ENCODE results near the gene TOMM70.
A peak's percentile ranks its signal among the peaks of the same experiment; 100 is the strongest.

The TOMM70 gene

DNA sequence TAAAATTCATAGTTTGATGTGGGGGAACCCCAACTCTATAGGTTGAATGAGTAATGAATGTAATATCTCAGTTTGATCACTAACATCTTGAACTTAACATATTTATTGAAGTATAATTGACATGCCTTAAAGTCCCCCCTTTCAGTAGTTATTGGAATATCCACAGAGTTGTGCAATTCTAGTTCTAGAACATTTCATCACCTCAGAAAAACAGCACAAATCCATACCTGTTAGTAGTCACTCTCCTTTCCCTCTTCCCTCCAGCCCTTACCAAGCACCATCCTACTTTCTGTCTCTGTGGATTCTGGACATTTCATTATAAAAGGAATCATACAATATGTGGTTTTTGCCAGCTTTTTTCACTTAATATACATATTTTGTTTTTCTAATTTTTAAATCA is 75.1 kb downstream of the TOMM70 start:
- no peak for DNase-seq (ENCODE audit: low spot score)

GRCh38 chr3:100324044-100324443 is 76.8 kb downstream of the TOMM70 start:
- DNase-seq (ENCODE audit: low spot score) = no peak

DNA sequence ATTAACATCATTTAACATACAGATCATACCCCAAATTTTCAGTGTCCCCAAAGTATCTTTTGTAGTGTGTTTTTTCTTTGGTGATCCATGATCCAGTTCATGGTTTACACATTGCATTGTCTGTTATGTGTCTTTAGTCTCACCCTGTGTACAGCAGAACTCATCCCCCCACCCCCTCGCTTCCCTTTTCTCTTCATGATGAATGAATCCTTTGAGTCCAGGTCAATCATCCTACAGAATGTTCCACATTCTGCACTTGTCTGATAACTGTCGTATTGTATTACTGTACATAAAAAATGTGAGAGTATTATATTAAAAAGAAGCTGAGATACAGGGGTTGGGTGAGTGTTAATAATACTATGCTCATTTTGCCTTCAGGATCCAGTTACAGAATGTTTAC is 80.9 kb downstream of the TOMM70 start:
- no peak for DNase-seq (ENCODE audit: low spot score)

DNA sequence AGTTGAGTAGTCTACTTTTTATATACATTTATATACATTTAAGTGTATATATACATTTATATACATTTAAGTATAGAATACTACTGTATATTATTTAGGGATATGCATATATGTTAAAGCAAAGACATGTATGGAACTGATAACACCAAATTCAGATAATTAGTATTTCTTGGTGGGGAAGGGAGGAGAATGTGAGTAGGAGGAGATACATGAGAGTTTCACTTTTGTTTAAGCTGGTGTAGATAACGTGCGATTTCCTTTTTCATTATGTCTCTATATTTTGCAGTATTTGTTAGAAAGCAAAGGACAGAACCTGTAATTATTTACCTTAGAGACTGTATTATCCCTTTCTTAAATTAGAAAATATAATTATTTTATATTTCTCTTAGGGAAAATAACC is 83.0 kb downstream of the TOMM70 start:
- DNase-seq (ENCODE audit: low spot score) = no peak

GRCh38 chr3:100316641-100317069 is 84.2 kb downstream of the TOMM70 start:
- DNase-seq (ENCODE audit: low spot score) = peak; percentile 76

All from RKO (cell line).